Effector CD4-positive, alpha-beta T cell (primary cell): ENCODE results near the gene MAD1L1.

Experiments
- DNase-seq: peaks from one replicate; pipeline ENCODE4 v3.0.0-alpha.2; 2020

MAD1L1 gene

DNA sequence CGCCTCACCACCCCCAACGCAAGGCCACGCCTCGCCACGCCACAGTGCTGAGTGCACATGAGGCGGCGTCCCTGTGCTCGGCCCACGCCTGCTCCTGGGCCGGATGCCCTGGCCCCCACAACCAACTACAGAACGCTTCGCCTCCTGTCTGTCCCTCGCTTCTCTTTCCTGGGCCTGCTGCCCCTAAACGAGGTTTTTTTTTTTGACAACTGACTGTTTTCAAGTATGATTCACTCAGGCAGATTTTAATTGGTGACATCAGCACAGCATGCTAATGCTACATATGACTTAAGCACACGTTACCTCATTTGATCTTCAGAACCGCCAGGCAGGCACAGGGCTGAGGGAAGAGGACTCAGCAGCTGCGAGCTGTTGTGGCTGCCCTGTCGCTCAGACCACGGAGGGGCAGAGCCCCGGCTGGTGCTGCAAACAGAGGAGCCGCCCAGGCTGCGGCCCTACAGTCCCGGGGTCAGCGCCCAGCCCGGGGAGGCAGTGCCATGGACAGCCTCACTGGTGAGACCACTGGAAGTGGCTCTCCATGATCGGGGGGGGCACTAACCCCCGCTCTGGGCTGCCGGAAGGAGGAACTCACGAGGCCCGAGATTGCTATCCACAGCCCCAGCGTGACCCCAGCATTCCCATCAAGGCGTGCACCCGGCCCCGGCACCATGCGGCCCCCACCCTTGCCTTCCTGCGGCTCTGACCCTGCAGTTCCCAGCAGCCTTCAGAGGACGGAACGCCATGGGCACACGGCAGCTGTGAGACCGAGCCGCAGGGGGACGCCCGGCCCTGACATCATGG, 212.8 kb downstream of the MAD1L1 start:
- DNase-seq: no peak

- DNase-seq: no peak
Observed at GRCh38 chr7:2019461-2019710, 213.4 kb downstream of the MAD1L1 start.

DNA sequence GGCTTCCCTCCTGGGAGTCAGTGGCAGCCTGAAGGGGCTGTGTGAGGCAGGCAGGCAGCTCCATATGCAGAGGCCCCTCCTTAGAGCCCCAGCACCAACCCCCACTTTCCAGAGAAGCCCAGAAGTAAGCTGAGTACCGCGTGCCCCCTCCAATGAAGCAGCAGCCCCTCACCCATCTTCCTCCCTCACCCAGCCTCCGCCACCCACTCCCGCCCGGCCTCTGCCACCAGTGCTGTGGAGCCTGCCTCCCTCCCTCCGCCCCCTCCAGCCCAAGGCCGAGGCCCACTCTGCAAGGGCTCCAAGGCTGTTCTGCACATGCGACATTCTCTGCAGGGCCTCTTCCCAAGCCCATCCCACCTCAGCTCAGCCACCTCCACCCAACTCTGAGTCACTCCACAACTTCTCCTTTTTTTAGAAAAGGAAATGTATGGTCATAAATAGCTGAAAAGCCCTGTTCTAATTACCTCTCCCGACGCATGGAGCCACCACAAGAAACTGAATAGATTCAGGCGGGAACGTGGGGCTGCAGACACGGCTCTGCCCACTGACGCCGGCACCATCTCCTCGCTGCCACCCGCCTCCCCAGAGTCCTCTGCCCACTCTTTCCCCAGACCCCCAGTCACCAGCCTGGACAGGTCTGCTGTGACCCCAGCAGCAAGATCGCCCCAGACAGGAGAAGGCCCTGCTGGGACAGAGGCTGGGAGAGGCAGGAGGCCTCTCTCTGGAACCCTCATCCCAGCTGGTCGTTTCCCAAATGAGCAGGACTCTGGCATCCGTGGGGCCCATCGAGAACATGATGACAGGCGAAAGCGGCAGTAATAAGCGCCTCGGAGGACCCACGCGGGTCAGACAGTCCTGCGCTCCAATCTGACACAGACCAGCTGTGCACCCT, 213.9 kb downstream of the MAD1L1 start:
- no peak for DNase-seq

DNA sequence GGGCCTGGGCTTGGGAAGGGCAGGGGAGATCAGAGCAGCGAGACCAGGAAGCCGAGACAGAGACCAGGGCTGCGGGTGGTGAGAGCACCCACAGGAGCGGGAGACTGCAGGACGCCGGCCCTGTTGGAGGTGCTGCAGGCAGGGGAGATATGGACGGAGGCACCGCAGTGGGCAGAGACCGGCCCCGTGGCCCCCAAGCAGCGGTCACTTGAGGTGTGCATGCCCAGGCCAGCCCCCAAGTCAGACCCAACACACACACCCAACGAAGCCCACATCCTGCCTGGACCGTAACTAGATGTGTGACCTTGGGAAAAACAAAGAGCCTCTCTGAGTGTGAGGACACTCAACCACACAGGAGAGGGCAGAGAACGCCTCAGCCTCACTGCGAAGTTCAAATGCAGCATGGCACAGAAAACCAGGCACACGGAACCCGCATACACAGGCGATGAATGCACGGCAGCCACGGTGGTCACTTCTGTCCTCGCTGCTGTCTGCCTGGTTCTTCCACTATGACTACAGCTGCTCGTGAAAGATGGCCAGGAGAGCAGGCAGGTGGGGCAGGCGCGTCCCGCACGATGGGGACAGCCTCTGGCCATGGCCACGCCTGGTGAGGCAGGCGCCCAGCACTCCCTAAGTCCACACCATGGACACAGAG, 214.7 kb downstream of the MAD1L1 start:
- DNase-seq: no peak

DNA sequence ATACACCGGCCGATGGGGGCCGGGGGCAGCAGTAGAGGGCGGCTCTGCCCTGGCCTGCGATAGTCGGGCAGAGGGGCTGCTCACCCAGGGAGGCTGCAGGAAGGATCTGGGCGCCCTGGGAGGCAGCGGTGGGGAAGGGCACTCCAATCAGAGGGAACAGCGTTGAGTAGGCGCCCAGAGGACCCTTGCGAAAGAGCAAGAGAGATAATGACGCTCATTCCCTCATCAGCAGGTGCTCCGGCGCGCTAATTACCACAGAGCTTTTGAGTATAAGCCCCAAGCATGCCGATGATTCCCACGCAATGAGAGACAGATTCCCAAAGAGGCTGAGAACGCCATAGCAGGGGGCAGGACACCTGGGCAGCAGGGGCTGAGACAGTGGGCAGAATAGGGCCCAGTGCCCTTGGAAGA, 215.3 kb downstream of the MAD1L1 start:
- DNase-seq: no peak

GRCh38 chr7:2016761-2017480, 215.8 kb downstream of the MAD1L1 start:
- no peak for DNase-seq

DNA sequence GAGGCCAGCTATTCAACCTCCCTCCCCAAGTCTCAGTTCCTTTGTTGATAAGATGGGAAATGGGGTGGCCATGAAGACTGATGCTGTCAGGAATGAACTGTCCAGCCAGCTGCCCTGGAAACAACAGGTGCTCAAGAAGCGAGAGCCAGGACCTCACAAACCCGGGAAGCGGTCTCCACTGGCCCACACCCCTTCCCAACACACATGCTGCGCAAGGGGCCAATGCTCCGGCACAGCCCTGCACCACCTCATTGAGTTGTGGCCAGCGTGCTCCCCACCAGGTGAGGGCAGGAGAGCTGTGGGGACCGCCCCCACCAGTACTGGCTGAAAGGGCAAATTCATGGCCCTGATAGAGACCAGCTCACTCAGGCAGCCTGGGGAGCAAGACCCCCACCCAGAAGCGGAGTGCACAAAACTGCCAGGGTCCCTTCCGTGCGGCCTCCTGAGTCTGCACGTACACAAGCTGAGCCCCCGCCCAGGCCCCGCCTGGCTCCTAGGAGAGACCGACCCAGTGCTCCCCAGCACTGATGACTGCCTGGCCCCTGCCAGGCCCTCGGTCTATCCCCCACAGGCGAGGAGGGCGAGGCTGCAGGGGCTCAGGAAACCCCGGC, 216.6 kb downstream of the MAD1L1 start:
- no peak for DNase-seq

GRCh38 chr7:2015251-2015871, 217.4 kb downstream of the MAD1L1 start:
- DNase-seq: no peak

- no peak for DNase-seq
Observed at GRCh38 chr7:2014391-2015241, 218.1 kb downstream of the MAD1L1 start.

DNA sequence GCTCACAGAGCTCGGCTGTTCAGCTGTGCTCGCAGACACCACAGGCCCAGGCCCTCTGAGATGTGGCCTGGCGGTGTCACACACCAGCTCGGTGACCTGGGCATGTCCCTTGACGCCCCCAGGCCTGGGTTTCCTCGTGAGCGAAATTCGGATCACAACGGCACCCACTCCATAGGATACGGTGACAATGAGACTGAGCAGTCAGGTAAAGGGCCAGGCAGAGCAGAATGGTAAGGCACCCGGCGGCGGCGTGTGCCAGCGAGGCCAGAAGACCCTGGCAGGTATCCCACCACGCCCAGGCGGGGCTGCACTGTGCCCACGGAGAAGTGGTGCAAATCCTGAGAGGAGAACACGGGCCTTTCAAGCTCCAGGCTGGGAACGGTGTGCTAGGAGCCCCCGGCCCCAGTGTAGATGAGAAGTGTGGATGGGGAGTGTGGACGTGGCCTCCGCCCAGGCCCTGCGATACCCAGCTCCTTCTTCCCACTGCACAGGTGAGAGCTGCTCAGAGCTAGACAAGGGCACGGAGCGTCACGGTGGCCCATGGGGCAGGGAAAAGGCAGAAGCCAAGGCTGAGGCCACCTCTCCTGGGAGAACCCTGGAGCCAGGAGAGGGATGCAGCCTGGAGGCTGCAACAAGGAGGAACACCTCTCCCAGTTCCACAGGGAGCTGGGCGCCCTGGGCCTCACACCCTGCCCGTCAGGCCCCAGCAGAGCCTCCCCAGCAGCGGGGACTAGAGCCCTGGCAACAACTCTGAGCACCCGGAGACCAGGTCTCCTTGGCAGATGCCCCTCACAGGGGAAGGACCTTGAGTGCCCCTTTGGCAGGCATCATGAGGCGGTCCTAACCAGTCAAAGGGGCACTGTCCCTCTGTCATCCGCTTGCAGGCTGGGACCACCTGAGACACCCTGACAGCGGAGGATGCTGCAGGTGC, 219.1 kb downstream of the MAD1L1 start:
- no peak for DNase-seq

DNA sequence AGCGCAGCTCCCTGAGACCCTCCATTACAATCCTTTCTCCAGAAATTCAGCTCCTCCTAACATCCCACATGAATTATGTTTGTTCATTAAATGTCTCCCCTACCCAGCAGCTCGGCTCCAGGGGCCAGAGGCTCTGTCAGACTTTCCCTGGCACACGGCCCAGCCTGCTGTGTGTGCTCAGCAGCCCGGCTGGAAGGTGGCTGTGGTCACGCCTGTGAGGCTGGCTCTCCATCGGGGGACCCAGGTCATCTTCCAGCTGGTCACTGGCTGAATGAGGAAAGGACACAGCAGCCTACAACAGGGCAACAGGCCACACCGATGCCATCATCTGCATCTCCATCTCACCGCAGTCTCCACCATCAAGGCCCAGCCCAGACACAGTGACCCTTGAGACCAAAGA, 219.8 kb downstream of the MAD1L1 start:
- DNase-seq: no peak

- DNase-seq: no peak
Observed at GRCh38 chr7:2012044-2012900, 220.5 kb downstream of the MAD1L1 start.

GRCh38 chr7:2011266-2012043, 221.3 kb downstream of the MAD1L1 start:
- no peak for DNase-seq

DNA sequence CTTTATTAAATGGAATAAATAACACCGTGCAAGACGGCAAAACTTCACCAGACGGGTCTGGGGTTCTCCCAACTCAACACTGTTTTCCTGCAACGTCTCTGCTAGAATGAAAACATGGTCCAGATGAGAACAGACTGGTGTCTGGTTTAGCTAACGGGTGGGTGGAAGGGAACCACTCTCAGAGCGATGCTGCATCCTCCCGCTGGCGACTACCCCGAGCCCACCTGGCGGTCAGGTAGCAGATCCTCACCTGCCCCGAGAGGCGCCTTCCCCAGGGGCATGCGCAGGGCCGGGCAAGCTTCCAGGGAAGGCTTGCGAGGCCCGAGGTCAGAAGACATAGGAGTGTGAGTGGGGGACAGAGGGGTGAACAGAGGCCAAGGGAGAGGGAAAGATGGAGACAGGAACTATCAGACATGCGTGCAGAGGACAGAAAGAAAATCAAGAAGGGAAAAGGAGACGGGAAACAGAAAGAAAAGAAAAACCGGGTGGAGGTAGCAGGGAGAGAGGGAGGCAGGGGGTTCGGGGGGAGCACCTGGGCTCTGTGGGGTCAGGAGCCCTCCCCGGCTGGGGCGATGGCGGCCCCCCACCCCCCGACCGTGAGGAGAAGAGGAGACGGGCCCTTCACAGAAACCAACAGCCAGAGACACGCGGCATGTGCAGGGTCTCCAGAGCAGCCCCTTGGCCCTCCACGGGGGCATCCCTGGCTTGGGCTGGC, 222.0 kb downstream of the MAD1L1 start:
- DNase-seq: no peak

- DNase-seq: no peak
Observed at GRCh38 chr7:2010101-2010500, 222.6 kb downstream of the MAD1L1 start.

- DNase-seq: no peak
Observed at GRCh38 chr7:2009541-2010001, 223.2 kb downstream of the MAD1L1 start.

GRCh38 chr7:2008936-2009540, 223.7 kb downstream of the MAD1L1 start:
- no peak for DNase-seq
